Measurements from ENCODE around the gene NSUN3.

The NSUN3 gene

DNA sequence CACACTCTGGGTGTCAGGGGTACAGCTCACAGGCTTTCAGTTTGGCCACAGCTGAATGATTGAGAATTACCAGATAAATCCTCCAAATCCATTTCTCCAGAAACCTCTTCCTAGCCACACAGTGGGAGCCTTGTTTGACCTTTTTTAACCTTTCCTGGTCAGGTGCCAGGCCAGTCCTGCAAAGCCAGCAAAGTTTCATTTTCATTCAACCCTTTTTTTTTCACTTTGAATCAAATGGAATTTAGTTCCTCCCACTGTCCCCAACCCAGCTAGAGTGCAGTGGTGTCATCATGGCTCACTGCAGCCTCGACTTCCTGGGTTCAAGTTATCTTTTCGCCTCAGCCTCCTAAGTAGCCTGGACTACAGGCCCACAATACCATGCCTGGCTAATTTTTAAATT, 67.8 kb downstream of the NSUN3 start:
- no peak for DNase-seq

DNA sequence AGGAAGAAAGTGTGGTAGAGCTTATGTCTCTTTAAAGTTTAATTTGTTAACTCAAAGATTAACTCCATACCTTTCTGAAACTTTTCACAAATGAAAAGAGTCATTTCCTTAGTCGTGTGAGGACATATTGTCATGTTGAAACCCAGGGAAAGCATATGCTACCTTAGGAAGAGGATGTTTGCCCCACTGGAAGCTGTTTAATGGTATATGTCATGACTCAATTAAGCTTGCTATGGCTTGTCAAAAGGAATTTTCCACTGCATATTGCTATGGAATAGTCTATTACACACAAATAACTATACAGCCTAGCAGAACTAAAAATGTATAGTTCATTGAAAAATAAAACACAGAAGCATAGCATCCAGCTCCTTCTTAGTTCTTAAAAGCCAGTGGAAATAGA, 69.9 kb downstream of the NSUN3 start:
- DNase-seq: no peak

DNA sequence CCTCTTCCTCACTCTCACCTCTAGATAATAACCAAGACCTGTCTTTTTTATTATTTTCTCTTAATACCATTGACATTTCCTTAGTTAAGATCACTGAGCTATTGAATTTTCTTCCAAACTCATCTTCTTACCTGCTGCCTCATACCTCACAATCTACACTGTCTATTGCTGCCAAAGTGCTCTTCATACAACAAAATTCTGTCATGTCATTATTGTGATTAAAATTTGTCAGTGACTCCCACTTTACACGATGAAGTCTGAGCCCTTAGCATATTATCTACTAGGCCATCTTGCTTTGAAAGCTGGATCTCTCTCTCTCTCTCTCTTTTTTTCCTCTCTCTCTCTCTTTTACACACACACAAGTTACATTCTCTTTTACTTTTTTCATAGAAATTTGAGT, 73.3 kb downstream of the NSUN3 start:
- DNase-seq: no peak

DNA sequence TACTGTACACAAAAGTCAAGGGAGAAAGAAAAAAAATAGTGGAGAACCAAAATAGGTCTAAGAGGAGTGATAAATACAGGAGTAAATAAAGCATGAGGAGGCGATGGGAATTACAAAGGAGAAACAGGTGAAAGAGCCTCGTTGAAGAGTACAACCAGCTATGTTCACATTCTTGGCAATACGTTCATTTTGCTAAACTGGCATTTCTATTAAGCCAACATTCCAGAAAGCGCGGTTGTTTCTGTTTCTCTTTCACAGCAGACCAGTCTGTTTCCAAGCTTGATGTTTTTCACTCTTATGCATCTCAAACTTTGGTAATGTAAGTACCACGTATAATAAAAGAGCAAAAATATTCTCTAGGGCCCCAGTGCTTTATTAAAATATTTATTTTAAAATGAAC, 74.5 kb downstream of the NSUN3 start:
- DNase-seq: no peak

DNA sequence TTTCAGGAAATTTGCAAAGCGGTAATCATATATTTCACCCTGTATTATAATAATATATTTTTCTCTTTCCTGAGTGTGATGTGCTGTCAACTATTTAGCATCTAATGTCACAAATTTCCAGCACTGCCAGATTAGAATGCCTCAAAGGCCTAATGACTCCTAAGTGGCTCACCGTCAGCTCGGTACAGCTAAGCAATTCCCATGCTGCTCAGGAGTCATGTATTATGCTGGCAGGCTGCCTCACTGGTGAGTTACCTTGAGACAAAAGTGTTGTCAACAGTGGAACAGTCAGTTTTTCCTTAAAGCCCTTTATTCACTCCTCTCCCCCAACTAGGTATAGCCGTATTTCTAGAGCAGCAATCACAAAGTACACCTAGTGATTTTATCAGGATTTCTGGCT, 83.6 kb downstream of the NSUN3 start:
- DNase-seq: no peak

DNA sequence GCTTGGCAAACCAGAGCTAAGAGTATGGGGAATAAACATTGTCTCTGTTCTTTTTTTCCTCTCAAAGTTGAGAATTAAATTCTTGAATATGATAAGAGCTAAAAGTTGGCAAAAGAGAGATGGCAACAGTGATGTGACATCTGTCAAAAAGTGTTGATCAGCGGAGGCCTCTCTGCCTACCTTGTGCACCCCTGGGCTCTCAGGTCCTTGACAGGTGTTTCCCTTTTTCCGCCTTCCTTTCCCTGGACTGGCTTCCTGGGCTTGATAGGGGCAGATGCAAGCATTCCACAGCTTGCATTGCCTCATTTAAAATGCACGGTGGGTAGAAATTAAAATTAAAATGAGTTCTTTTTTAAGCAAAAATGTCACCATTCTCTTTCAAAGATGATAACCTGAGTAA, 84.2 kb downstream of the NSUN3 start:
- no peak for DNase-seq

DNA sequence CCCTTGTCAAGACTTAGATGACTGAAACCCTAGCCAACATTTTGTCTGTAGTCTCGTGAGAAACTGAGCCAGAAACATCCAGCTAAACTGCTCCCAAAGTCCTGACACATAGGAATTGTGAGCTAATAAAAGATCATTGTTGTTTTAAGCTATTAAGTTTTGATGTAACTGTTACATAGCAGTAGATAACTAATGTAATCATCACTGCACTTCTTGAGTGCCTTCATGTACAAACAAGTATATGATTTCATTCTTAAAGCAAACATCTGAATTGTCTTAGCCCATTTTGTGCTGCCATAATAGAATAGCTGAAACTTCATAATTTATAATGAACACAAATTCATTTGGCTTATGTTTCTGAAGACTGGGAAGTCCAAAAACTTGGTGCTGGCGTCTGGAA, 87.3 kb downstream of the NSUN3 start:
- DNase-seq: no peak

DNA sequence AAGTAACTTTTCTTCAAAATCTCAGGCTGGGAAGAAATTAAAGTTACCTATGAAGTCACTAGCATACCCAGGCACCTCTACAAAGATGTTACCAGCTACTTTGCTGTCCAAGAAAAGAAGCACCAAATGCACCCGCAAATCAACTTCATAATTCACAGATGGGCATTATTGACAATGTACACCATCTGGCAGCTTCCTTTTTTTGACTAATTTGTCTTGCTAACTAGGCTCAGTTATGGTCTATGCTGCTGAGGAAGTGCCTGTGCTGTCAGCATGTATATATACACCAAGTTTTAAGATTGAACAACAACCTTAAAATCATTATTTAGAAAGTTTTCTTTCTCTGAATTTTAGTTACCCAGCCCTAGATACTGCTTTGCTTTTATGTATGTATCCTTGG, 93.8 kb downstream of the NSUN3 start:
- no peak for DNase-seq

DNA sequence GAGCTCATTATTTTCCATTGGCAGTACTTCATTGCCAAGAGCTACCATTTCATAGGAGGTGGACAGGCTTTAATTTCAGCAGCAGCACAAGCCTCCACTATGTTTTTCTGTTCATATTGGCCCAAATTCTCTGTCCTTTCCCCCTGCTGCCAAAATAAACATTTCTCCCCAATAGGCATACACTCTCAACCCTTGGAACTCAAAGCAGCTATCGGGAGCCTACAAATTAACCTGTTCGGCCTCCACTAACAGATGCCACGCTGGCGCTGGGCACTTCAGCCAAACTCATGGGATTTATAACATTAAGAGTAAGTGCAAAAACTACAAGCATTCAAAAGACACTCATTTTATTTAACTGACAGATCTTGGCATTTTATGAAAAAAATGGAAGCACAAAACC, 95.7 kb downstream of the NSUN3 start:
- DNase-seq: no peak

DNA sequence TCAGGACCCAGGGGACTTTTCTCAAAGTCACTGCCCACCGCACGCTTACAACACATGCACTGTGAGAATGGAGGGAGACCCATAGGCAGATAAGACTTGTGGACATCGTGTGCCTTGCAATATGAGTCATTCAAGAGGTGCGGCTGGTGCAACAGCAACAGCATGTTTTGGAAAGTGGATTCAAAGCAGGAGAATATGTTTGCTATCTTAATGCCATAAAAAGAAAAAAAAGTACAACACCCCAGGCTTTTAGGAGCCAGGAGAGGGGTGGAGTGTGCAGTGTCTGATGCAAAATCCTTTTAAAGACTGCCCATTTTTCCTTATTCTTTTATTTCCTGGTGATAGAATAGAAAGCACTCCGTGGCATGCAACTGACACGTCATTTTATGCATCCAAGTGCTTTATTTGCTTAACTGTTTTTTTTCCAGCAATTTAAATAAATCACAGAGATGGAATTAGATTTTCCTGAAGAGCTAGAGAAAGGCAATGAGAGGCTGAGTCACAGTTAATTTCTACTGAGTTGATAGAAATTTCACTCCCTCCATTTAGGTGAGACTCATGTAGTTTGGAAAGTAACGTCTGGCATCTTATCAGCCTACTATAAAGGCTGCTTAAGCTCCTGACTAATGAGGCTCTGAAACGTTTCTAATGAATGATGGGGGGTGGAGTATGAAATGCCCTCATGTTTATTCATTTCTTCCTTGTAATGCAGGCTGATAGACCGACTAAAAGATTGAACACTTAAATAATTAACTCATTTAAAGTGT, 96.4 kb downstream of the NSUN3 start:
- no peak for DNase-seq

DNA sequence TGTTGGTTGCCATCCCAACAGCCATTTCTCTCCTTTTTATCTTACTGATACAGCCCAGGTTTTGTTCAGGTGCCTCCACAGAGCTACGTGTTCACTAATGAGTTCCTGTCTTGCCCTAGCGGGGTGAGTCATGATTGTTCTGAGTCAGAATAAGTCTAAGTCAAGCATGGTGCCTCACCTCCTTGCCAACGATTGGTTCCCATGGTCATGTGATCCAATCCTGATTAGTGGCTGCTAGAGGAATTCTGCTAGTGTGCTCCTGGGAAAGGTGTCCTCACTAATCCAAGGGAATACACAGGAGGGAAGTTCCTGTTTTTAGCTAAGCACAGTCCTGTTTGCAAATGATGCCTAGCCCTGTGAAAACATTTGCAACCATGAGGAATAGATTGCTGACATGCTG, 99.8 kb downstream of the NSUN3 start:
- DNase-seq: no peak

DNA sequence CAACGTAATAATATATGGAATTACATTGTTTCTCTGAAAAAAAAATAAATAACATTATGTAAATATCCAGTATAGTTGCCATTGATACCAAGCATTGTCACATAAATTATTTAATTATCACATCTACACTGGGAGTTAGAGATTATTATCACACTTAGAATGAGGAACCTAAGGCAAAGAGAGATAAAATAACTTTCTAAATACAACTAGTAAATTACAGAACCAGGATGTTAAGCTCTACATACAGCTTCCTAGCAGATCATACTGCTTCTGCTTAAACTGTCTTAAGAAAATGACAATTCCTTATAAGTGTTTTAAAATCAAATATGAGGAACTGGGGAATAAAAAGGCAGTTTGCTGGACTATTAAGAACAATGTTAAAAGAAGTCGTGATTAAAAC, 104.5 kb downstream of the NSUN3 start:
- no peak for DNase-seq

DNA sequence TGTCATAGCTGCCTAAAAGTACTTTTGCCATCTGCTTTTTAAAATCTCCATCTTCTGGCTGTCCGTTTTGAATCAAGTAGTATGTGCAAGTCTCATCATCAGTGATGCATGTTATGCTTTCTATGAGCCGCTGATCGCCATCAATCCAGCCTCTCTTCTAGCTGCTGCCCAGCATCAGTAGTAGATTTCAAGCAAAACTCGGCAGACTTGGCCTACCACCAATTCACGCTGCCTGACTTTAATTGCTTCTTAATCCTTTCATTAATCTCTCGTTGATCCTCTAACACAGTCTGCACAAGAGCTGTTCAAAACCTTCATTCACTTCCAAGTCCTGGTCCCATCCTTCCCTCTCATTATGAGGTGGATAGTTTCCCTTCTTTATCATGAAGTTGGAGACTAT, 104.9 kb downstream of the NSUN3 start:
- no peak for DNase-seq

DNA sequence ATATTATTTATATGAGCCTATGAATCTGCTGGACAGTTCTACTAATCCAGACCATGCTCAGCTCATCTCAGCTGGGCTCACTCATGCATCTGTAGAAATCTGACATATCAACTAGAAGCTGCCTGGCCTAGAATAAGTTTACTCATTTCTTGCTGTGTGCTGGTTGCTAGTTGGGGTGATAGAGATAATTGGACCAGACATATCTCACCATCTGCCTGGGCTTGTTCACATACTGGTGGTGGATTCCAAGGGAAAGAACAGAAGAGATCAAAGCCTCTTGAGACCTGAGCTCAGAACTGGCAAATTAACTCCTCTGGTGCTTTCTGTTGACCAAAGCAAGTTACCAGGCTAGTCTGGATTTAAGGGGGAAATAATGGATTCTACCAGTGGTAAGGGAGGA, 109.1 kb downstream of the NSUN3 start:
- DNase-seq: no peak

DNA sequence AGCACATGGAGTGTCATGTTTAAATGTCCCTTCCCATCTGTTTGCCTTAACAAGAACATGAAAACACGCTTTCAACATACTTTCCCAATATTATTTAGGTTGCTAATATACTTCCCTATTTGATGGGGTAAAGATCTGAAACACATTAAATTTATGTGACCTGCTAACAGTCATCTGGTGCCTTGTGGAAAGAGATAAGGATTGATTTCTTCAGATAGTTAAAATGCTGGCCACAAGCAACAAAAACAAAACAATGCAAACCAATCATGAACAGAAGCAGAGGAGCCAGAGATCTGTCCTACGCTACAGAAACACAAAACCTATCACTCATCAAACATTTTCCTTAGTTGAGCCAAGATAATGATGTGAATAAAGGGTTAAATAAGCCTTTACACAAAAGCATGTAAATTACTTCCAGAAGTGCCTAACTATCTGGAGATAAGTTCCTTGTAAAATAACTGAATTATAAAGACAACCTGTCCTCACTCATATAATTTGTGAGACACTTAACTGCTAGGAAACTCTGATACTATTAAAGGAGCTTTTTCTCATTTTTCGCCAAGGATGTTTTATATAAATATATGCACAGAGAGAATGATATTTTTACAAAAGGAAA, 109.9 kb downstream of the NSUN3 start:
- no peak for DNase-seq

DNA sequence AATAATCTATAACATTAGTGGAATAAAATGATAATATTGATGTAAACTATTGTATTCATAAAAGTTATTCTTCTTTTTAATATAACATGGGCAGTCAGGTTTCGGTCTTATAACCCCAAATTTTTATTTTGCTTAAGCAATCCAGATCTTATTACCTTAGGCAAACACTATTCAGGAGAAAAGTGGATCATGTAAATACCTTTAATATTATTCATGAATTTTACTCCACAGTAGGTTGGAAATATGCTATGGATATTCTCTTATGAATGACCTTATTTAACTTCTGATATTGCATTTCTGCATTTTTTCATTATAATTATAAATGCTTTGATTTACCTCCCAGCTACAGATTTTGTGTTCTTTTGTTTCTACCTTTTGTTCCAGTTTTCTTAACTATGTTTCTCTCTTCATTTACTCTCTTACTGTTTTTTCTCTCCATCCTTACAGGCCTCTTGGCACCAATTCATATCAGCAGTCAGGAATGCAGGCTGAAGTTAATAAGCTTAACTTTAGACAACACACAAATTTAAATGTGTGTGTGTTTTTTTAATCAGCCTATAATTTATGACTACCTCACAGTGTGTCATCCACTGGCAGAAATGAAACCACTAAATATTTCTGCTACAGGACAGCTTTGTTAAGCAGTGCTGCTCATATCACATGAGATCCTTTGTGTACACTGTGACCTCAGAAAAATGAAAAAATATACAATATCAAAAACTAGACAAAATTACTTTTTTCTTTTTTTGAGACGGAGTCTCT, 111.0 kb downstream of the NSUN3 start:
- no peak for DNase-seq

DNA sequence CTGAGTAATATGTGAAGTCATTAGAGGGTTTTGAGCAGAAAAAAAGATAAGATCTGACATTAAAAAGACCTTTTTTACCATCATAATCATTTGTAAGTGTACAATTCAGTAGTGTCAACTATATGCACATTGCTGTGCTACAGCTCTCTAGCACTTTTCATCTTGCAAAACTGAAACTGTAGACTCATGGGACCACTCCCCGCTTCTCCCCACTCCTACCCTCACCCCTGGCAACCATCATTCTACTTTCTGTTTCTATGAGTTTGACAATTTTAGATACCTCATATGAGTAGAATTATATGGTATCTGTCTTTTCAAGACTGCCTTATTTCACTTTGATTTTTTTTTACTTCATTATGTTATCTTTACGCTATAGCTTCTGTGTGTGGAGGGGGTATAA, 112.8 kb downstream of the NSUN3 start:
- DNase-seq: no peak

DNA sequence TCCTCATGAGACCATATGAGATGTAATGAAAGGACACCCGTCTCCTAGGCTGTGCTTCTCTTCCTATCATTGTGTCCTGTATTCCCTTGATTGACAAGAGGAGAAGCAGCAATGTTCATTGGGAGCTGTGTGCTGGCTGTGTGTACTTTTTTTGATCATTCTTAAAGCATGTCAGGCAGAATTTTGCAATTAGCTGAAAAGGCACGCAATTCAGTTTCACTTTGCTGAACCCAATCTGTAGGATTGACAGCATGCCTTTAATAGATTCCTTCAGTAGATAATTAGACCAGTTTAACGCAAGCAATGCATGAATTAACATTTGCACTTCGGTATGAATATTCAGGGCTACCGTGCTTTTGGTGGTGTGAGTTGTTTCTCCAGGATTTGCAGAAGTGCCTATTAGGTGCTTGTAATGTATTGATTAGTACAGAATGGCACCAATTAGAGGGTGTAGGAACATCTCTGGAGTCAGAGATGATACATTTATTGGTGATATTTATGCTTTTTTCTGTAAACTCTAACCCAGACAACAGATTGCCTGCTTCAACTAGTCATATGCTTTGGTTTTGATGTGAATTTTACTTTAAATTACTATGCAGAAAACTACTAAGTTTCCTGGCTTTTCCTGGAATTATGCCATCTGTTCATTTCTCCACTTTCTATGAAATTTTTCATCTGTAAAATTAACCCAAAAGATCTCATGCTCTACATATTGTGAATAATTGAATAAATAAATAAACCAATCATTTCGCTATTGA, 114.3 kb downstream of the NSUN3 start:
- no peak for DNase-seq

Measured in CD4-positive, alpha-beta T cell treated with Interferon alpha-2 for 1 hour (primary cell).